SW 1271 (cell line): ENCODE measurements around the gene KRTAP5-11.
"Not testable (repeated sequence)": the region's sequence is repeated elsewhere in the genome, so short reads cannot be mapped to it uniquely, and the experiment has no call there.

Source experiments
- DNase-seq, 2 experiments: peaks; one replicate each; lab custom pipeline; 2025; lab: John Stamatoyannopoulos, UW

The KRTAP5-11 gene

GRCh38 chr11:71580057-71581003 lies 2.3 kb downstream of the KRTAP5-11 start:
- DNase-seq = peak in 1 of 2 experiments; percentile 69

- DNase-seq = not testable (repeated sequence)
Observed at GRCh38 chr11:71579513-71579912, 3.2 kb downstream of the KRTAP5-11 start.

- no peak for DNase-seq
Observed at GRCh38 chr11:71577469-71578004, 5.1 kb downstream of the KRTAP5-11 start.

- not testable (repeated sequence) for DNase-seq
Observed at GRCh38 chr11:71576688-71577465, 5.8 kb downstream of the KRTAP5-11 start.

- no peak for DNase-seq
Observed at GRCh38 chr11:71575723-71576424, 6.8 kb downstream of the KRTAP5-11 start.

GRCh38 chr11:71574418-71574817 lies 8.3 kb downstream of the KRTAP5-11 start:
- DNase-seq = no peak

- DNase-seq = no peak
Observed at GRCh38 chr11:71572811-71573210, 9.9 kb downstream of the KRTAP5-11 start.

GRCh38 chr11:71571101-71571850 lies 11.4 kb downstream of the KRTAP5-11 start:
- DNase-seq = not testable (repeated sequence)

- DNase-seq = no peak
Observed at GRCh38 chr11:71568704-71569349, 13.8 kb downstream of the KRTAP5-11 start.

- DNase-seq = not testable (repeated sequence)
Observed at GRCh38 chr11:71567633-71568032, 15.0 kb downstream of the KRTAP5-11 start.

- not testable (repeated sequence) for DNase-seq
Observed at GRCh38 chr11:71566626-71567599, 15.8 kb downstream of the KRTAP5-11 start.

GRCh38 chr11:71566081-71566620 lies 16.5 kb downstream of the KRTAP5-11 start:
- DNase-seq = no peak

- no peak for DNase-seq
Observed at GRCh38 chr11:71565263-71565662, 17.4 kb downstream of the KRTAP5-11 start, which contains the start of gene KRTAP5-10. KRTAP5-10 (plus strand) TSS chr11:71565563; CDS start chr11:71565588, 25 bp downstream.

GRCh38 chr11:71564430-71564829 lies 18.2 kb downstream of the KRTAP5-11 start:
- DNase-seq = no peak

GRCh38 chr11:71563406-71563805 lies 19.3 kb downstream of the KRTAP5-11 start:
- no peak for DNase-seq

GRCh38 chr11:71562120-71562519 lies 20.6 kb downstream of the KRTAP5-11 start:
- no peak for DNase-seq

- no peak for DNase-seq
Observed at GRCh38 chr11:71558996-71559395, 23.7 kb downstream of the KRTAP5-11 start.

GRCh38 chr11:71557257-71557656 lies 25.4 kb downstream of the KRTAP5-11 start:
- no peak for DNase-seq

- DNase-seq = no peak
Observed at GRCh38 chr11:71556018-71556417, 26.7 kb downstream of the KRTAP5-11 start.
